Measurements from ENCODE around the gene TPSB2. TPM values are rescaled to one million over a fixed set of nuclear protein-coding genes. Genes with fewer than 3 reads are reported as not detected.

Gene TPSB2
- total RNA-seq, 1 experiment from 2014 or later, result not detected

DNA sequence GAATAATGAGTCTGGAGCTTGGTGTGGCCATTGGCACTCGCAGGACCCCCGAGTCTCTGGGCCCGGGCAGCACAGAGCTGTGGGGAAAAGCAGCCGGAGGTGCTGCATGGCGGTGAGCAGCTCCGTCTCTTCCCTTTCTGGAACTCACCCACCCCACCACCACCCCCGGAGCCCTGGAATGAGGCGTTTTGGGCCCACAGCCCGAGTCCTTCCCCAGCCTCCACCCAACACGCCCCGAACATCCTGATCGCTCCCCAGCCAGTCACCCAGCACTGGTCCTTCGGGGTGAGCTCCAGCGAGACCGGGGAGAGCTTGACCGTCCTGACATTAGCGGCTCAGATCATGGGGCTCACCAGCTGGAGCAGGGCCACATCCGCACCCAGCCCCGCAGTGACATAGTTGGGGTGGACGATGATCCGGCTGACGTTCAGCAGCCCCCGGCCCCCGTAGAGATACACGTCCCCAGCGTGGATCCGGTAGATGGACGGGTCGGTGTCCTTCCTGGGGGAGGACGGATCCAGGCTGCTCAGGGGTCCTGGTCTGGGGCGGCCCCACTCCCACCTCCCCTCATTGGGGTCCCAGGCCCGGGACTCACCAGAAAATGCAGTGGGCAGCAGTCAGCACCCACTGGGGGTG lies 32.3 kb upstream of the TPSB2 start:
- no TSS peak for BruUV-seq (replicated peaks)

More for the DNA sequence above, 32.3 kb upstream of the TPSB2 start:
- ATAC-seq, result no peak
- no peak overlapping the region for H3K9ac ChIP-seq (ENCODE audit: low read length)
- peaks cover 4 to 13% of the 10 kb centered on the region in 2 experiments; a peak in 3 of 4 replicates for H3K4me1 ChIP-seq (ENCODE audit: control insufficient read depth in 1 of 2, insufficient read depth in 2 of 2, low read length in 2 of 2)
- ChIA-PET POLR2A (no interaction called here), CTCF (no interaction called here), RAD21 (ENCODE audit: low non-redundant PET in 1 of 2, low total read pairs in 2 of 2, uncharacterized antibody in 2 of 2, unreplicated experiment in 2 of 2) (no interaction called here)
- no peak overlapping the region for H3K4me3 ChIP-seq (replicated peaks in 1 of 2; ENCODE audit: low read depth in 1 of 2, low read length in 2 of 2)
- H3K9me3 ChIP-seq (ENCODE audit: control insufficient read depth in 1 of 2, insufficient read depth in 1 of 2, low read depth in 1 of 2, low read length in 2 of 2), result no peaks in the 10 kb centered on the region; a peak in 1 of 4 replicates
- H2AFZ ChIP-seq (ENCODE audit: low read depth, low read length, poor library complexity, severe bottlenecking), result no peak overlapping the region
- H3K27ac ChIP-seq (ENCODE audit: low read depth, low read length), result no peak overlapping the region
- H3K27me3 ChIP-seq (ENCODE audit: insufficient read depth, low read length), result peaks cover 4% of the 10 kb centered on the region; the same call in 1 of the 2 replicates
- TF ChIP-seq EZH2 (IDR thresholded peaks at IDR 0.05) (no peak), ZFX (IDR thresholded peaks at IDR 0.05) (no peak), SIN3A (IDR thresholded peaks at IDR 0.05; ENCODE audit: low read depth) (no peak), TCF7L2 (IDR thresholded peaks at IDR 0.05; ENCODE audit: borderline replicate concordance, extremely low read depth, insufficient read depth, insufficient read length) (no peak), JUND (IDR thresholded peaks at IDR 0.05) (no peak), POLR2A (IDR thresholded peaks at IDR 0.05; ENCODE audit: borderline replicate concordance, extremely low read depth, insufficient read depth, insufficient read length) (no peak), POLR2AphosphoS5 (IDR thresholded peaks at IDR 0.05; ENCODE audit: low read depth, low read length) (no peak), EZH2phosphoT487 (IDR thresholded peaks at IDR 0.05; ENCODE audit: borderline replicate concordance) (no peak), SP1 (IDR thresholded peaks at IDR 0.05; ENCODE audit: low read depth) (no peak), ZNF274 (IDR thresholded peaks at IDR 0.05; ENCODE audit: low read depth, low read length) (no peak), FOSL1 (IDR thresholded peaks at IDR 0.05; ENCODE audit: low read depth) (no peak), CEBPB (IDR thresholded peaks at IDR 0.05; ENCODE audit: low read depth) (no peak), EGR1 (IDR thresholded peaks at IDR 0.05; ENCODE audit: low read depth) (no peak), RAD21 (IDR thresholded peaks at IDR 0.05; ENCODE audit: low read depth) (no peak), YY1 (IDR thresholded peaks at IDR 0.05; ENCODE audit: extremely low read depth, insufficient replicate concordance, low read depth, low read length) (no peak)
- TF ChIP-seq, protein P1, sequence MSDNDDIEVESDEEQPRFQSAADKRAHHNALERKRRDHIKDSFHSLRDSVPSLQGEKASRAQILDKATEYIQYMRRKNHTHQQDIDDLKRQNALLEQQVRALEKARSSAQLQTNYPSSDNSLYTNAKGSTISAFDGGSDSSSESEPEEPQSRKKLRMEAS (IDR thresholded peaks at IDR 0.05), result no peak
- TF ChIP-seq, protein P2, sequence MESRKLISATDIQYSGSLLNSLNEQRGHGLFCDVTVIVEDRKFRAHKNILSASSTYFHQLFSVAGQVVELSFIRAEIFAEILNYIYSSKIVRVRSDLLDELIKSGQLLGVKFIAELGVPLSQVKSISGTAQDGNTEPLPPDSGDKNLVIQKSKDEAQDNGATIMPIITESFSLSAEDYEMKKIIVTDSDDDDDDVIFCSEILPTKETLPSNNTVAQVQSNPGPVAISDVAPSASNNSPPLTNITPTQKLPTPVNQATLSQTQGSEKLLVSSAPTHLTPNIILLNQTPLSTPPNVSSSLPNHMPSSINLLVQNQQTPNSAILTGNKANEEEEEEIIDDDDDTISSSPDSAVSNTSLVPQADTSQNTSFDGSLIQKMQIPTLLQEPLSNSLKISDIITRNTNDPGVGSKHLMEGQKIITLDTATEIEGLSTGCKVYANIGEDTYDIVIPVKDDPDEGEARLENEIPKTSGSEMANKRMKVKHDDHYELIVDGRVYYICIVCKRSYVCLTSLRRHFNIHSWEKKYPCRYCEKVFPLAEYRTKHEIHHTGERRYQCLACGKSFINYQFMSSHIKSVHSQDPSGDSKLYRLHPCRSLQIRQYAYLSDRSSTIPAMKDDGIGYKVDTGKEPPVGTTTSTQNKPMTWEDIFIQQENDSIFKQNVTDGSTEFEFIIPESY (IDR thresholded peaks at IDR 0.05; ENCODE audit: extremely low read depth, insufficient replicate concordance, low read length), result no peak
- TF ChIP-seq, protein P3, sequence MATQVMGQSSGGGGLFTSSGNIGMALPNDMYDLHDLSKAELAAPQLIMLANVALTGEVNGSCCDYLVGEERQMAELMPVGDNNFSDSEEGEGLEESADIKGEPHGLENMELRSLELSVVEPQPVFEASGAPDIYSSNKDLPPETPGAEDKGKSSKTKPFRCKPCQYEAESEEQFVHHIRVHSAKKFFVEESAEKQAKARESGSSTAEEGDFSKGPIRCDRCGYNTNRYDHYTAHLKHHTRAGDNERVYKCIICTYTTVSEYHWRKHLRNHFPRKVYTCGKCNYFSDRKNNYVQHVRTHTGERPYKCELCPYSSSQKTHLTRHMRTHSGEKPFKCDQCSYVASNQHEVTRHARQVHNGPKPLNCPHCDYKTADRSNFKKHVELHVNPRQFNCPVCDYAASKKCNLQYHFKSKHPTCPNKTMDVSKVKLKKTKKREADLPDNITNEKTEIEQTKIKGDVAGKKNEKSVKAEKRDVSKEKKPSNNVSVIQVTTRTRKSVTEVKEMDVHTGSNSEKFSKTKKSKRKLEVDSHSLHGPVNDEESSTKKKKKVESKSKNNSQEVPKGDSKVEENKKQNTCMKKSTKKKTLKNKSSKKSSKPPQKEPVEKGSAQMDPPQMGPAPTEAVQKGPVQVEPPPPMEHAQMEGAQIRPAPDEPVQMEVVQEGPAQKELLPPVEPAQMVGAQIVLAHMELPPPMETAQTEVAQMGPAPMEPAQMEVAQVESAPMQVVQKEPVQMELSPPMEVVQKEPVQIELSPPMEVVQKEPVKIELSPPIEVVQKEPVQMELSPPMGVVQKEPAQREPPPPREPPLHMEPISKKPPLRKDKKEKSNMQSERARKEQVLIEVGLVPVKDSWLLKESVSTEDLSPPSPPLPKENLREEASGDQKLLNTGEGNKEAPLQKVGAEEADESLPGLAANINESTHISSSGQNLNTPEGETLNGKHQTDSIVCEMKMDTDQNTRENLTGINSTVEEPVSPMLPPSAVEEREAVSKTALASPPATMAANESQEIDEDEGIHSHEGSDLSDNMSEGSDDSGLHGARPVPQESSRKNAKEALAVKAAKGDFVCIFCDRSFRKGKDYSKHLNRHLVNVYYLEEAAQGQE (IDR thresholded peaks at IDR 0.05; ENCODE audit: low read depth), result no peak
- TF ChIP-seq, protein P4, sequence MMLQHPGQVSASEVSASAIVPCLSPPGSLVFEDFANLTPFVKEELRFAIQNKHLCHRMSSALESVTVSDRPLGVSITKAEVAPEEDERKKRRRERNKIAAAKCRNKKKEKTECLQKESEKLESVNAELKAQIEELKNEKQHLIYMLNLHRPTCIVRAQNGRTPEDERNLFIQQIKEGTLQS (IDR thresholded peaks at IDR 0.05), result no peak
- TF ChIP-seq, protein P5, sequence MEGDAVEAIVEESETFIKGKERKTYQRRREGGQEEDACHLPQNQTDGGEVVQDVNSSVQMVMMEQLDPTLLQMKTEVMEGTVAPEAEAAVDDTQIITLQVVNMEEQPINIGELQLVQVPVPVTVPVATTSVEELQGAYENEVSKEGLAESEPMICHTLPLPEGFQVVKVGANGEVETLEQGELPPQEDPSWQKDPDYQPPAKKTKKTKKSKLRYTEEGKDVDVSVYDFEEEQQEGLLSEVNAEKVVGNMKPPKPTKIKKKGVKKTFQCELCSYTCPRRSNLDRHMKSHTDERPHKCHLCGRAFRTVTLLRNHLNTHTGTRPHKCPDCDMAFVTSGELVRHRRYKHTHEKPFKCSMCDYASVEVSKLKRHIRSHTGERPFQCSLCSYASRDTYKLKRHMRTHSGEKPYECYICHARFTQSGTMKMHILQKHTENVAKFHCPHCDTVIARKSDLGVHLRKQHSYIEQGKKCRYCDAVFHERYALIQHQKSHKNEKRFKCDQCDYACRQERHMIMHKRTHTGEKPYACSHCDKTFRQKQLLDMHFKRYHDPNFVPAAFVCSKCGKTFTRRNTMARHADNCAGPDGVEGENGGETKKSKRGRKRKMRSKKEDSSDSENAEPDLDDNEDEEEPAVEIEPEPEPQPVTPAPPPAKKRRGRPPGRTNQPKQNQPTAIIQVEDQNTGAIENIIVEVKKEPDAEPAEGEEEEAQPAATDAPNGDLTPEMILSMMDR (IDR thresholded peaks at IDR 0.05 in 2 of 3, conservative IDR thresholded peaks at IDR 0.05 in 1 of 3; ENCODE audit: borderline replicate concordance in 1 of 3, insufficient read depth in 1 of 3, low read depth in 2 of 3, low read length in 2 of 3), result no peak
- H3K9me2 ChIP-seq (ENCODE audit: insufficient read depth), result no peaks in the 10 kb centered on the region
- intact Hi-C loops (cut with micrococcal nuclease), result no loop called here
- DNase-seq (ENCODE audit: low read depth, low spot score), result no peak
- H4K20me1 ChIP-seq (ENCODE audit: insufficient read depth), result no peaks in the 10 kb centered on the region
- H3K4me2 ChIP-seq (ENCODE audit: low read length), result no peak overlapping the region
- no peaks in the 10 kb centered on the region for H3K79me2 ChIP-seq (ENCODE audit: insufficient read depth, low read length)
- H3K36me3 ChIP-seq (ENCODE audit: control insufficient read depth in 1 of 2, insufficient read depth in 2 of 2, low read length in 2 of 2), result no peaks in the 10 kb centered on the region
